Left cardiac atrium (tissue), 4 donors: ENCODE results near the gene SNURF. TPM values are rescaled to one million over a fixed set of nuclear protein-coding genes. Genes with fewer than 3 reads are reported as not detected.
"Not testable (repeated sequence)": the region's sequence is repeated elsewhere in the genome, so short reads cannot be mapped to it uniquely, and the experiment has no call there.

ENCODE experiments used
- ATAC-seq, 2 donors: fragments of 200-7000 bp; cut with Tn5 transposase; one replicate each; pipeline ENCODE4 v1.9.1; 2020; ENCODE audit warnings: mild to moderate bottlenecking in 2 of 2, moderate library complexity in 2 of 2
- DNase-seq: peaks from one replicate; pipeline ENCODE4 v3.0.0-alpha.2; 2020
- intact Hi-C, 2 donors: fragments of 100-400 bp; cut with DNase I; formaldehyde crosslinking; loops; one replicate each; pipeline versions ENCODE4 v1.14.1 to v1.15.1; 2022 to 2023
- long read RNA-seq: library from polyadenylated mRNA; unstranded; transcript quantifications from one replicate; pipeline ENCODE4 v2.0.0, GENCODE V29; 2021
- total RNA-seq, 2 donors: library from RNA; stranded (reverse); fragmentation: NEBNext Ultra II Directional; extraction: Animal tissue kit (Norgen Biotek cat#: 25700); gene quantifications; one replicate each; pipeline ENCODE4 v1.2.1, GENCODE V29; 2021
- donor health status: DM: no; HTN: yes; CAD: no.
- donor health status: DM: no; HTN: yes; CAD: no; lungs with severe emphysema.
- donor health status: DM: yes; HTN: yes; CAD: no.
- donor health status: Dilated cardiomyopathy.

Gene SNURF, protein sequence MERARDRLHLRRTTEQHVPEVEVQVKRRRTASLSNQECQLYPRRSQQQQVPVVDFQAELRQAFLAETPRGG
- 10 to 100 TPM; 29.7 to 30.0 TPM for total RNA-seq
- long read RNA-seq, partial matches to known transcripts: 0 of 2 reads
- long read RNA-seq, other reads (novel, unspliced or antisense): 0 of 2 reads

DNA sequence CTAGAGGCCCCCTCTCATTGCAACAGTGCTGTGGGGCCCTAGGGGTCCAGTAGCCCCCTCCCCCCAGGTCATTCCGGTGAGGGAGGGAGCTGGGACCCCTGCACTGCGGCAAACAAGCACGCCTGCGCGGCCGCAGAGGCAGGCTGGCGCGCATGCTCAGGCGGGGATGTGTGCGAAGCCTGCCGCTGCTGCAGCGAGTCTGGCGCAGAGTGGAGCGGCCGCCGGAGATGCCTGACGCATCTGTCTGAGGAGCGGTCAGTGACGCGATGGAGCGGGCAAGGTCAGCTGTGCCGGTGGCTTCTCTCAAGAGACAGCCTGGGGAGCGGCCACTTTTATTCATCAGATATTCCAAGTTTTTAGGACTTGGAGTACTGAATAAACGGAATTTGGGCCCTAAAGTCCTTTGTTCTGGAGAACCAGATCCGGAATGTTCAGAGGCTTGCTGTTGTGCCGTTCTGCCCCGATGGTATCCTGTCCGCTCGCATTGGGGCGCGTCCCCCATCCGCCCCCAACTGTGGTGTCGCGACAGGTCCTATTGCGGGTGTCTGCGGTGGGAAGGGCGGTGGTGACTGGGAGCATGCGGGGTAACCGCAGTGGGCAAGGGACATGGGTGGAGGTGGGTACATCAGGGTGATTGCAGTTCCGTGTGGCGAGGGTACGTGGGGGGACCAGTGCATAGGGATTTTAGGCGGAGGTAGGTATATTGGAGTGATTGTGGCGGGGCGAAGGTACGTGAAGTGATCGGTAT lies at the start of gene SNURF, which contains the start of gene SNRPN:
TSS of gene SNURF (plus strand) at position 205 of the 748 bp plus-strand sequence. CDS start at position 267, 62 bp downstream.
TSS of gene SNRPN (plus strand) at position 205 of the 748 bp plus-strand sequence. CDS start 19,467 bp downstream, outside the sequence.
- intact Hi-C loops: no loop called here
- DNase-seq (peak; percentile 87), ATAC-seq (peak; percentile 62 to 90)

DNA sequence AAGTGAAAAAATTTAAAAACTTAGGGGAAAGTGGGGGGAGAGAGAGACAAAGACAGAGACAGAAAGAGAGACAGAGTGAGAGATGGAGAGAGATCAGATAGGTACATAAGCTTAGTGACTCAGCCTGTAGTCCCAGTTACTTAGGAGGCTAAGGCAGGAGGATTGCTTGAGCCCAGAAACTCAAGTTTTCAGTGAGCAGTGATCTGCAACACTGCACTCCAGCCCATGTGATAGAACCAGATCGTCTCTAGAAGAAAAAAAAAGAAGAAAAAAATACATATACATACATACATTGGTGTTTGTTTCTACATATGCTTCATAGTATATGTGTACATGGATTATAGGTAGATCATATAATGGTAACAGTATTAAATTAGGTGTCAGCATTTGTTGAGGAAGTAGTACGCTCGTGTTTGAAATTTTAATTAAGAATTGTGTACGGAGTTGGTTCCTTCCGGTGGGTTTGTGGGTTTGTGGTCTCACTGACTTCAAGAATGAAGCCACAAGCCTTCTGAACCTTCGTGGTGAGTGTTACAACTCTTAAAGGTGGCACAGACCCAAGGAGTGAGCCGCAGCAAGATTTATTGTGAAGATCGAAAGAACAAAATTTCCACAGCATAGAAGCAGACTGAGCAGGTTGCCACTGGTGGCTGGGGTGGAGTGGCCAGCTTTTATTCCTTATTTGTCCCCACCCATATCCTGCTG lies 38.3 kb upstream of the SNURF start:
- no peak for ATAC-seq
- no peak for DNase-seq
- intact Hi-C loops: no loop called here

DNA sequence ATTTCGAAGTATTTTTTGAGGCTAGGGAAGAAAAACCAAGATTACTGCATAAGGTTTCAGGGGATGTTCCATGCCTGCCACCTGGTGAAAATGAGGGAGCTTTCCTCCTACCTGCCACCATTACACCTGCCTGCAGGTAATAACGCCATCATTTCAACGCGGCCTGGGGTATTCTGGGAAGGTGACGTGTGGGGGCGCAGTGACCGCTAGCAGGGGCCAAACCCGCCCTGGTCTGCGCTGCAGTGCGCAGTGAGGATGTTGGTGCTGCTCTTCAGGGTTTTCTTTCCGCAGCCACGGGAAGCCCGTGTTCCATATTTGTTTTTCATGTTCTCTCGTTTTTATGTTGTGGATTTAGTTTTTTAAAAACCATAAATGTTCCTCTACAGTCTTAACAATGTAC lies 37.4 kb upstream of the SNURF start:
- ATAC-seq (no peak), DNase-seq (no peak)
- intact Hi-C loops: no loop called here

DNA sequence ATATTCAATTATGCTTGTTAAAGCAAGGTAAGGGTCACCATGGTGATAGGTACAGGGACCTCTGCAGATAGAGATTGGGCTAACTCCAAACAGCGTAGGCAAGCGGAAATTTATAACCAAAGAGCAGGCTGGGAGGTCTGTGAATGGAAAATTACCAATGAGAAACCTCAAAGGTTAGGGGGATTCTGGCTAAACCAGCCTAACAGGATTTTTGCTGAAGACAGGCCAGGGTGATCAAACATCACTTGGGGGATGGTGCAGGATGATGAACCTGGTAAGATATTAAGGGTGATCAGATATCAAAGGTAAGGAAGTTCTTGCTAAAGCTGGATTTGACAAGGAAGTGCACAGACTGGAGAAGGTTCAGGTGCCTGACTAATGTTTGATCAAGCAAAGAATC lies 35.3 kb upstream of the SNURF start:
- DNase-seq (no peak), ATAC-seq (no peak)
- intact Hi-C loops: no loop called here

DNA sequence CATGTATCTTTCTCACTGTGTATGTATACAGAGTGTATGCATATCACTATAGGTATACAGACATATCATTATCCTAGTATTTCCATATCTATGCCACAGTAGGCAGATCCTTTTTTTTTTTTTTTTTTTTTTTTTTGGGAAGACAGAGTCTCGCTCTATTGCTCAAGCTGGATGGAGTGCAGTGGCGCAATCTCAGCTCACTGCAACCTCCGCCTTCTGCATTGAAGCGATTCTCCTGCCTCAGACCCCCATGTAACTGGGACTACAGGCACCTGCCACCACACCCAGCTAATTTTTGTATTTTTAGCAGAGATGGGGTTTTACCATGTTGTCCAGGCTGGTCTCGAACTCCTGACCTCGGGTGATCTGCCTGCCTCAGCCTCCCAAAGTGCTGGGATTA lies 32.0 kb upstream of the SNURF start:
- ATAC-seq, DNase-seq, intact Hi-C loops: not testable (repeated sequence)

DNA sequence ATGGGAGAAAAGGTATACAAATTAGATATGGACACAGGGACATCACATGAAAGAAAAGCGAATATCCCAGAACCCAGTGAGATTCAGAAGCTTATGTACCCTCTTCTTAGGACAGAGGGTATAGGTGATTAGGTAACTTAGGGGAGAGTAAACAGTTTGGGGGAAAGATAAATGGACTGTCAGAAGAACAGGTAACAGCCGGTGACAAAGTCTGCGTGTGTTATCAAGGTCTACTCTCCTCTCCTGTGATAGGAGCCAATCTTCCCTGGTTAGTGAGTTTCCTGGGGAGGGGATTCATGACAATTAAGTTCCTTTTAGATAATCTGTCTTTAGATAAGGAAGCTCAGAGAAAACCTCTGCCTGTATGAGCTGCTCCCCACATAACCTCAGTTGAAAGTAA lies 30.6 kb upstream of the SNURF start:
- DNase-seq (no peak), ATAC-seq (no peak)
- intact Hi-C loops: no loop called here

DNA sequence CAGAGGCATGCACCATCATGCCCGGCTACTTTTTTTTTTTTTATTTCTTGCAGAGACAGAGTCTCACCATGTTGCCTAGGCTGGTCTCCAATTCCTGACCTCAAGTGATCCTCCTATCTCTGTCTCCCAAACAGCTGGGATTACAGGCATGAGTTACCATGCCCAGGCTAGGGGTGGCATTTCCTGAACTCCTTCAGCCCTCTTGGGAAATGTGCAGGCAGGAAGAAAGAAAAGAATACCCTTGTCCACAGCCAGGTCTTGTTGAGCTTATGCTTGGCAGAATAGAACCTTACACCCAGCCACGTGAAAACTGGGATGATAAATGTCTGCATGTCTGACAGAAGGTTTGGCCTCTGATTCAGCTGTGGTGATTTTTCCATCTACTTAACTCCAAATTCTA lies 30.2 kb upstream of the SNURF start:
- no peak for ATAC-seq
- no peak for DNase-seq
- intact Hi-C loops: no loop called here

DNA sequence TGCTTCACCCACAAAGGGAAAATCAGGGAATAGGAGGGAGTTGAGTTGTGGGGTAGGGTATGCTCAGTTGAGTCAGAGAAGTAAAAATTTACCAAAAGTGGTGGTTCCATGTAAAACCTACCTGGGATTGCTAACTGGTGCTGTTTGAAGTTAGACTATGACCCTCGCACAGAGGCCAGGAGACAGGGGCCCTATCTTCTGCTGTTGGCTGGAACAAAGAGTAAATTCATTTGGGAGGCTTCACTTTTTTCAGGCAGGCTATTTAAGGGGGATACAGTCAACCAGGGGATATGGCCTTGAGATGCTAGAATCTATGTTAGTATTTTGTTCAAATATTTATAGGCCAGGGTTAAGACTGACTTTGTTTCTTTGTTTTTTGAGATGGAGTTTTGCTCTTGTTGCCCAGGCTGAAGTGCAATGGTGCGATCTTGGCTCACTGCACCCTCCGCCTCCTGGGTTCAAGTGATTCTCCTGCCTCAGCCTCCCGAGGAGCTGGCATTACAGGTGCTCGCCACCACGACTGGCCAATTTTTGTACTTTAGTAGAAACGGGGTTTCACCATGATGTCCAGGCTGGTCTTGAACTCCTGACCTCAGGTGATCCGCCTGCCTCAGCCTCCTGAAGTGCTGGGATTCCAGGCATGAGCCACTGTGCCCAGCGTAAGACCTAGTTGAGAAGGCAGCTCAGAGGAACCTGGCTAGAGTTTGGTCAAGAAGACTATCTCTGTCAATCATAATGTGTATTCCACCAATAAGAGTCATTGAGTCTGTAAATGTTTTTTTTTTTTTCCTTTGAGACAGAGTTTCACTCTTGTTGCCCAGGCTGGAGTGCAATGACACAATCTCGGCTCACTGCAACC lies 22.7 kb upstream of the SNURF start:
- ATAC-seq, DNase-seq, intact Hi-C loops: not testable (repeated sequence)

DNA sequence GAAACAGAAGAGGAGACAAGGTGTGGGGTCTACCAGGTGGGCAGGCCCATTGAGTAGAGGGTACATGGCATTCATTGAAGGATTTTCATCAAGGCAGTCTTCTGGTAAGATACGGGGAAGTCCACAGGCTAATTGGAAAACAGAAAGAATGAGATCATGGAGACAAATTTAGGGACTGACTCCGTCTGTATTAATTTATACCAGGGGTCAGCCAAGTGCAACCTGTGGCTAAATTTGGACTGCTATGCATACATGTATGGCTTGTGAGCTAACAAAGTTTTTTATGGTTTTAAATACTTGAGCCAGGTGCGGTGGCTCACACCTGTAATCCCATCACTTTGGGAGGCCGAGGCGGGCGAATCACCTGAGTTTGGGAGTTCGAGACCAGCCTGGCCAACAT lies 21.1 kb upstream of the SNURF start:
- peak; percentile 27 to 65 for ATAC-seq
- intact Hi-C loops: no loop called here
- DNase-seq: no peak

DNA sequence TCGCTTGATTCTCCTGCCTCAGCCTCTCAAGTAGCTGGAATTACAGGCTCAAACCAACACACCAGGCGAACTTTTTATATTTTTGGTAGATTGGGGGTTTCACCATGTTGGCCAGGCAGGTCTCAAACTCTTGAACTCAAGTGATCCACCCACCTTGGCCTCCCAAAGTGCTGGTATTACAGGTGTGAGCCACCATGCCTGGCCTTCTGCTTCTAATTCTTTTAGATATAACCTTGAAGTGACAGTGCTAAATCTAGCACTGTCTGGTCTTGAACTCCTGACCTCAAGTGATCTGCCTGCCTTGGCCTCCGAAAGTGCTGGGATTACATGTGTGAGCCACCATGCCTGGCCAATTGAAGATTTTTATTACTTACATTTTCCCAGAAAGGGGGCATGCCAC lies 16.6 kb upstream of the SNURF start:
- DNase-seq, intact Hi-C loops, ATAC-seq: not testable (repeated sequence)

DNA sequence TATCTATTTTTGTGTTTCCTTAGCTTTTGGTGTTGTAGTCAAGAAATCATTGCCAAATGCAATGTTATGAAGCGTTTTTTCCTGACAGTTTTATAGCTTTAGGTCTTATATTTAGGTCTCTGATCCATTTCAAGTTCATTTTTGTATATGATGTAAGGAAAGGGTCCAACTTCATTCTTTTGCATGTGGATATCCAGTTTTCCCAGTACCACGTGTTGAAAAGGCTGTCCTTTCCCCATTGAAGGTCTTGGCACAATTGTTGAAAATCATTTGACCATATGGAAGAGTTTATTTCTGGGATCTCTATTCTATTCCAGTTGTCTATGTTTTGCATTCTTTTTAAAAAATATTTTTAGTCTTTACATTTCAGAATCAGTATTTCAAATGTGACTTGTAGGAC lies 14.6 kb upstream of the SNURF start:
- intact Hi-C loops: no loop called here
- ATAC-seq (no peak), DNase-seq (no peak)

DNA sequence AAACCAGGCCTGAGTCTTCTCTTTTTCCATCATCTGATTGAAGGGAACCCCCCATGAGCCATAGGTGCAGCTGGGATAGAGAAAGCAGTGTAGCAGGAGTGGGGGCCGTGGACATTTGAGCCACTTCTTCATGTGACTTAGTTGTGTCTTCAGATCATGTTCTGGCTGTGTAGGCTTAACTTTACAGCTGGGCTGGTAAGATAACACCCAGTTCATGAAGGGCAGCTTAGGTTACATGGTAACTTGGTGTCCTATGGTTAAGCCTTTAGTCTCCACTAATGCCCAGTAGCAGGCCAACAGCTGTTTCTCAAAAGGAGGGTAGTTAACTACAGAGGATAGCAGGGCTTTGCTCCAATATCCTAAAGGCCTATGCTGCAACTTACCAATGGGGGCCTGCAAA lies 11.4 kb upstream of the SNURF start:
- intact Hi-C loops: no loop called here
- ATAC-seq (no peak), DNase-seq (no peak)

DNA sequence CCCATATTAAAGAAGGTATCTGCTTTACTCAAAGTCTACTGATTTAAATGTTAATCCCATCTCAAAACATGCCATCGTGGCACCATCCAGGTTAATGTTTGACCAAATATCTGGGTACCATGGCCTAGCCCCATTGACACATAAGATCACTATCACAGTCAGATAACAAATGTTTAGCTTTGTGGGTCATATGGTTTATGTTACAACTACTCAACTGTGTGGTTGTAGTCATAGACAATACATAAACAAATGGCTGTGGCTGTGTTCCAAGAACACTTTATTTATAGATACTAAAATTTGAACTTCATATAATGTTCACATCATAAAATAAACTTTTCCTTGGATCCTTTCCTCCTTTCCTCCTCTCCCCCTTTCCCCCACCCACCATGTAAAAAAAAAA lies 9.8 kb upstream of the SNURF start:
- ATAC-seq (no peak), DNase-seq (no peak)
- intact Hi-C loops: no loop called here

DNA sequence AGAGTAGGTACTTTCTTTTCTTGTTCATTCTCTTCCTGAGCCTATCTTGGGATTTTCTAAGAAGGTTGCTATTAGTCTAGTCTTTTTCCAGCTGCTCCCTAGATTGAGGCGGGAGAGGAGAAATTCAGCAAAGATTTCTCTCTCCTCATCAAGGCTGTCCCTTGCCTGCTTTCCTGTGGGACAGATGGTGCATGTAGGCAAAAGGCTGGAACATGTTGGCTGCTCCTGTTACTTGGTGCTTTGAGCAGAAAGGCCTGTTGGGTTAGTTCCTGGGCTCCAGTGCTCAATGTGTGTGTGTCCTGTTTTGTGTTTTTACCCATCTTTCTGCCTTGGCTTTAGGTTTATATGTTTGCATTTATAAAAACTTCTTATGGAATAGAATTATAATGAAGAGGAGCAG lies 9.1 kb upstream of the SNURF start:
- intact Hi-C loops: no loop called here
- no peak for ATAC-seq

DNA sequence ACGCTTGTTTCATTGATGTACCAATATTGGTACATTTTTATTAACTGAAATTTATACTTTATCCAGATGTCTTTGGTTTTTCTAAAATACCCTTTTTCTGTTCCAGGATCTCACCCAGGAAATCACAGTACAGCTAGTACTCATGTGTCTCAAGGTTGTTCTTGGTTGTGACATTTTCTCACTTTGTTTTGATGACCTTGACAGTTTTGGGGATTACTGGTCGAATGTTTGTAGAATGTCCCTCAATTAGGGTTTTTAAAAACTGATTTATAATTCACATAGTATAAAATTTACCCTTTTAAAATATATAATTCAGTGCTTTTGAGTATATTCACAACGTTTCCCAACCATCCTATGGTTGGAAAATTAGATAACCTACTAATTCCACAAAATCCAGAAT lies 6.3 kb upstream of the SNURF start:
- no peak for ATAC-seq
- DNase-seq: no peak
- intact Hi-C loops: no loop called here

More for the DNA sequence above, 9.1 kb upstream of the SNURF start:
- DNase-seq: no peak

DNA sequence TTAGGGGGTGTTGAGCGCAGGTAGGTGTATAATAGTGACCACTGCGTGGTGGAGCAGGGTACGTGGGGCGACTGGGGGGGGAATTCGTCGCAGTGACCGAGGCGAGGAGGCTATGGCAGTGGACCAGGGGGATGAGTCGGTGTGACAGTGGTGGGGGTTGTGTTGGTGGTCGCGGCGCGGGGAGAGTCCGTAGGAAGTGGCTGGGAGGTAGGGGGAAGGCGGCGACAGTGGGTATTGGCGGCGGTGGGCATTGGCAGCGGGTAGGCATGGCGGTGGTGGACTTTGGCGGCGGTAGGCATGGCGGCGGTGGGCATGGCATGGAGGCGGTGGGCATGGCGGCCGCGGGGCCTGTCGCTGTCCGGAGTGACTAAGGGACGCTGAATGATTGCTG lies 739 bp downstream of the SNURF start:
- intact Hi-C loops: no loop called here
- DNase-seq (peak; percentile 36), ATAC-seq (peak; percentile 29 to 34)

DNA sequence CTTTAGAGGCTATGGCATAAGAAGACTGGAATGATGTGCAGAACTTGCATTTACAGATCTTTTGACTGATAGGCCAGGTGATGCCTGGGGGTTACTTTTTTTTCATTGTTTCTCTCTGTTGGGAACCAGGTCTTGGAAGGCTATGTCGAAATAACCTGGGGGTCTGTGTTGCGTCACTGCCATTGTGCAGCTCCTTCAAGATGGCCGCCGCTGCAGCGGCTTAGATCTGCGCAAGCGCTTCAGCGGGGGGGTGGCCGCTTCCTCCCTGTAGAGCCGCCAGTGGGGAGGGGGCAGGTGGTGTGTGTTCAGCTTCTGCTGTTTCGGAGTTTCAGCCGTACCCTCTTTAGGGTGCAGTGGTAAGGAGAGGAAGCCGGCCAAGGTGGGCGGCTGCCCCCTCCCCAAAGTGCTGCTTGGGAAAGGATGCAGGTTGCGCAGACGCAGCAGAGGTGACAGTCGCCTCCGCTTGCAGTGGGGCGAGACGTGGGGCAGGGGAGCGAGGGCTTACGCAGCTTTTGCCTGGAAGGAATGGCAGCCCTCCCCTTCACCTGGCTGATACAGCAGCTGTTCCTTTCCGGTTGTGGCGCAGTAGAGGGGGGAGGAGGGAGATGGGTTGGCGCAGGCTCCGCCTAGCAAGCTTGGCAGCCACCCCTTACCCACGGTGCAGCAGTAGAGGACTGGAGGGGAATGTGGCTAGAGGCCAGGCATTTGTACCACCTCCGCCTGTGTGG lies 1.5 kb downstream of the SNURF start:
- ATAC-seq (peak; percentile 86 to 88), DNase-seq (peak; percentile 68)
- intact Hi-C loops: no loop called here

DNA sequence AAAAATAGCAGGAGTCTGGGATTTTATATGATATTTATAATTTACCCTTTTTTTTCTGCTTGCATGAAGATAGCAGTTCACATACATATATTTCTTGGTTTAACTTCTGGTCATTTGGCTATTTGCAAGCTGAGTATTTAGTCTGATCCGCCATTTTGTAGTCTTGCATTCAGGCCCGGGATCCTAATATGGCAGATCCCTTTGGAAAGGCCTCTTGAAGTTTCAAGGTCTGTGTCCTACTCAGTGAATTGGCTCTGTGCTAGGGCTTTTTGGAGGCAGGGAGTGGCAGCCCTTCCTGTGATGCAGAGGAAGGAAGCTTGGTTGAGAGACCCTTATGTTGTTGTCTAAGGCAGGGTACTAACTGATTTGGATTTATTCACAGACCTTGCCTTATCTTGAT lies 2.9 kb downstream of the SNURF start:
- DNase-seq: no peak
- no peak for ATAC-seq
- intact Hi-C loops: no loop called here

DNA sequence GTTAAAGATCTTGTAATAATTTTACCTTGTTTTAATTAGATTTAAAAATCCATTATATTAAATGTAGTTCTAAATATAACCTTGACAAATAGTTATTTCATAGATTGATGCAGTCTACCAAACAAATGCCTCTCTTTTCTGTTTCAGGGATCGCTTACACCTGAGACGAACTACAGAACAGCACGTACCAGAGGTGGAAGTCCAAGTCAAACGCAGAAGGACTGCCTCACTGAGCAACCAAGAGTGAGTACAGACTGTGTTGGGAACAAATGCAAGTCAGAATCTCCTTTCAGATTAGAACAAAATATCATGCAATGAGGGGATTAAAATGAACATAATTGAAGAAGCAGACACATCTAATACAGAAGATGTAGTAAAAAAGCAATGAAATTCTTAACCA lies 7.2 kb downstream of the SNURF start:
- ATAC-seq: no peak
- DNase-seq: no peak
- intact Hi-C loops: no loop called here
